Measurements from ENCODE around the gene HOXA11. TPM values are rescaled to one million over a fixed set of nuclear protein-coding genes. Genes with fewer than 3 reads are reported as not detected.
A peak's percentile ranks its signal among the peaks of the same experiment; 100 is the strongest.

The HOXA11 gene
- polyA plus RNA-seq, 3 donors = 30.6 to 39.2 (median 37.7) TPM

- no peak for DNase-seq
These were observed 35.0 kb downstream of the HOXA11 start for GRCh38 chr7:27149842-27150567.

- no peak for DNase-seq
These were observed 36.0 kb downstream of the HOXA11 start for GRCh38 chr7:27148756-27149641.

GRCh38 chr7:27148031-27148755 lies 36.8 kb downstream of the HOXA11 start:
- DNase-seq = no peak

GRCh38 chr7:27147199-27148030 lies 37.6 kb downstream of the HOXA11 start, which contains the start of gene HOXA6:
HOXA6 (minus strand) TSS chr7:27147774; CDS start chr7:27147749, 25 bp downstream.
- no peak for DNase-seq

GRCh38 chr7:27146491-27147198 lies 38.4 kb downstream of the HOXA11 start:
- no peak for DNase-seq

GRCh38 chr7:27145914-27146412 lies 39.1 kb downstream of the HOXA11 start:
- no peak for DNase-seq

GRCh38 chr7:27145165-27145913 lies 39.7 kb downstream of the HOXA11 start:
- no peak for DNase-seq

- DNase-seq = no peak
These were observed 40.3 kb downstream of the HOXA11 start for GRCh38 chr7:27144781-27145164.

- no peak for DNase-seq
These were observed 40.9 kb downstream of the HOXA11 start for GRCh38 chr7:27143950-27144780.

GRCh38 chr7:27143023-27143949 lies 41.7 kb downstream of the HOXA11 start, which contains the start of gene HOXA5:
HOXA5 (minus strand) TSS chr7:27143681; CDS start chr7:27143607, 74 bp downstream.
- peak; percentile 92 for DNase-seq

- DNase-seq = no peak
These were observed 42.4 kb downstream of the HOXA11 start for GRCh38 chr7:27142580-27143022.

GRCh38 chr7:27141923-27142579 lies 43.0 kb downstream of the HOXA11 start:
- DNase-seq = no peak

GRCh38 chr7:27141137-27141922 lies 43.7 kb downstream of the HOXA11 start:
- no peak for DNase-seq

GRCh38 chr7:27140126-27140857 lies 44.7 kb downstream of the HOXA11 start:
- DNase-seq = peak; percentile 87

Data from renal pelvis (tissue), 4 donors.